Prostate gland (tissue), 2 donors: Measurements from ENCODE around the gene RGS3. TPM values are rescaled to one million over a fixed set of nuclear protein-coding genes. Genes with fewer than 3 reads are reported as not detected.
"Not testable (repeated sequence)": the region's sequence is repeated elsewhere in the genome, so short reads cannot be mapped to it uniquely, and the experiment has no call there.

ENCODE experiments used
- DNase-seq: peaks from one replicate; pipeline ENCODE4 v3.0.0-alpha.2; 2019; ENCODE audit warnings: low spot score
- H3K27ac ChIP-seq, 2 donors: fragments of 200-600 bp; sonication (generic); 2 replicates each; pipeline ENCODE4 v1.5.1; 2017 to 2019
- H3K27me3 ChIP-seq: fragments of 200-600 bp; sonication (generic); replicated peaks from 2 replicates; pipeline ENCODE4 v1.5.1; 2019; ENCODE audit not compliant: insufficient read depth
- H3K36me3 ChIP-seq, 2 donors: fragments of 200-600 bp; sonication (generic); 1 replicate in 1 of 2; 2 replicates in 1 of 2; pipeline versions ENCODE4 v1.5.1 to v1.8.1; 2017 to 2019
- H3K4me1 ChIP-seq: fragments of 200-600 bp; sonication (generic); replicated peaks from 2 replicates; pipeline ENCODE4 v1.5.1; 2019
- H3K4me3 ChIP-seq, 2 donors: fragments of 200-600 bp; sonication (generic); 2 replicates each; pipeline ENCODE4 v1.5.1; 2017 to 2019
- H3K9me3 ChIP-seq: fragments of 200-600 bp; sonication (generic); 2 replicates; pipeline ENCODE4 v1.5.1; 2017
- CTCF ChIP-seq, 4 experiments: fragments of 200-600 bp in 2 of 4; fragments of 450-650 bp in 2 of 4; sonication (generic) in 2 of 4; IDR thresholded peaks; 1 replicate in 3 of 4; 2 replicates in 1 of 4; pipeline ENCODE4 v1.5.1; 2016 to 2019; ENCODE audit warnings: antibody characterized with exemption in 4 of 4, mild to moderate bottlenecking in 2 of 4, moderate library complexity in 2 of 4
- POLR2A ChIP-seq: fragments of 450-650 bp; IDR thresholded peaks from one replicate; pipeline ENCODE4 v1.6.1; 2016; ENCODE audit warnings: antibody characterized with exemption, mild to moderate bottlenecking
- POLR2AphosphoS5 ChIP-seq: sonication (generic); formaldehyde crosslinking; IDR thresholded peaks from one replicate; pipeline ENCODE4 v1.6.1; 2017; ENCODE audit warnings: antibody characterized with exemption
- WGBS: methylation state at CpG from one replicate; pipeline ENCODE4 v1.1.5; 2018; 5-methylcytosine and 5-hydroxymethylcytosine counted together
- intact Hi-C: fragments of 100-400 bp; cut with DNase I; formaldehyde crosslinking; loops from one replicate; pipeline ENCODE4 v1.14.2; 2022
- total RNA-seq, 2 donors: library from RNA; depleted of rRNA; stranded (reverse); fragments of >200 nt; gene quantifications; one replicate each; pipeline ENCODE4 v1.1.0, GENCODE V29; 2016

Gene RGS3
- total RNA-seq, 2 donors from 2014 or later: 26.5 to 98.9 TPM

GRCh38 chr9:113486327-113486726 lies 22.8 kb downstream of the RGS3 start:
- no peak for TF ChIP-seq POLR2AphosphoS5
- no peak for TF ChIP-seq POLR2A
- no peak for TF ChIP-seq CTCF (IDR thresholded peaks at IDR 0.05)
- intact Hi-C loops: loop anchor here (5.0 kb wide), 1 partner anchor 36 kb away; no protein-coding TSS in a partner anchor
- H3K27me3 ChIP-seq: no peaks in the 10 kb centered on the region
- 99% methylated on average over 6 of the region's 6 CpGs for WGBS
- H3K27ac ChIP-seq: no peak overlapping the region
- H3K4me3 ChIP-seq: no peak overlapping the region
- H3K36me3 ChIP-seq: no peaks in the 10 kb centered on the region
- DNase-seq: no peak
- H3K4me1 ChIP-seq: peaks cover 4% of the 10 kb centered on the region
- no peaks in the 10 kb centered on the region for H3K9me3 ChIP-seq

- H3K27ac ChIP-seq: no peak overlapping the region
- no peak for TF ChIP-seq POLR2A
- no peak for TF ChIP-seq CTCF (IDR thresholded peaks at IDR 0.05)
- TF ChIP-seq POLR2AphosphoS5: no peak
- intact Hi-C loops: loop anchor here (5.0 kb wide), 1 partner anchor 34 kb away; no protein-coding TSS in a partner anchor
- H3K36me3 ChIP-seq: no peaks in the 10 kb centered on the region
- H3K9me3 ChIP-seq: no peaks in the 10 kb centered on the region
- no peaks in the 10 kb centered on the region for H3K27me3 ChIP-seq
- 91% methylated on average over 4 of the region's 4 CpGs for WGBS
- no peak overlapping the region for H3K4me3 ChIP-seq
- H3K4me1 ChIP-seq: peaks cover 4% of the 10 kb centered on the region
- no peak for DNase-seq
These were observed 24.5 kb downstream of the RGS3 start for GRCh38 chr9:113488071-113488470.

GRCh38 chr9:113488490-113488889 lies 25.0 kb downstream of the RGS3 start:
- no peak for TF ChIP-seq POLR2A
- peak; percentile 52 for TF ChIP-seq POLR2AphosphoS5
- Histone ChIP-seq H3K9me3 (no peaks in the 10 kb centered on the region), H3K27me3 (no peaks in the 10 kb centered on the region), H3K36me3 (no peaks in the 10 kb centered on the region), H3K27ac (no peak overlapping the region), H3K4me1 (peaks cover 4% of the 10 kb centered on the region), H3K4me3 (no peak overlapping the region)
- no peak for DNase-seq
- intact Hi-C loops: loop anchor here (5.0 kb wide), 1 partner anchor 34 kb away; no protein-coding TSS in a partner anchor
- WGBS: 83% methylated on average over 12 of the region's 12 CpGs

GRCh38 chr9:113491147-113491546 lies 27.6 kb downstream of the RGS3 start:
- H3K9me3 ChIP-seq, H3K27ac ChIP-seq, DNase-seq, intact Hi-C loops, H3K36me3 ChIP-seq, H3K4me3 ChIP-seq, H3K4me1 ChIP-seq, H3K27me3 ChIP-seq: not testable (repeated sequence)
- 95% methylated on average over 4 of the region's 4 CpGs for WGBS

GRCh38 chr9:113492343-113493202 lies 29.0 kb downstream of the RGS3 start:
- Histone ChIP-seq H3K4me1 (no peaks in the 10 kb centered on the region), H3K4me3 (no peak overlapping the region), H3K27ac (no peak overlapping the region), H3K36me3 (no peaks in the 10 kb centered on the region), H3K27me3 (no peaks in the 10 kb centered on the region), H3K9me3 (no peaks in the 10 kb centered on the region)
- no peak for DNase-seq
- no peak for TF ChIP-seq POLR2AphosphoS5
- no peak for TF ChIP-seq POLR2A
- no peak for TF ChIP-seq CTCF (IDR thresholded peaks at IDR 0.05)
- intact Hi-C loops: no loop called here
- 44% methylated on average over 11 of the region's 11 CpGs for WGBS

- intact Hi-C loops: no loop called here
- no peak for DNase-seq
- Histone ChIP-seq H3K27me3 (no peaks in the 10 kb centered on the region), H3K4me1 (no peaks in the 10 kb centered on the region), H3K9me3 (no peaks in the 10 kb centered on the region), H3K4me3 (no peak overlapping the region), H3K36me3 (no peaks in the 10 kb centered on the region), H3K27ac (no peak overlapping the region)
- TF ChIP-seq POLR2AphosphoS5 (no peak), CTCF (IDR thresholded peaks at IDR 0.05) (no peak), POLR2A (no peak)
These were observed 29.6 kb downstream of the RGS3 start for GRCh38 chr9:113493203-113493520.
